Hepatocyte (in vitro differentiated cells): ENCODE data around the gene EXD3. TPM values are rescaled to one million over a fixed set of nuclear protein-coding genes. Genes with fewer than 3 reads are reported as not detected.
"Not testable (repeated sequence)": the region's sequence is repeated elsewhere in the genome, so short reads cannot be mapped to it uniquely, and the experiment has no call there.

ENCODE experiments used
- DNase-seq: peaks from one replicate; pipeline ENCODE4 v3.0.0-alpha.2; 2016; ENCODE audit warnings: low spot score
- H2AFZ ChIP-seq: fragments of 200-600 bp; sonication (generic); 2 replicates; pipeline ENCODE4 v1.6.0; 2016; ENCODE audit warnings: antibody characterized with exemption, mild to moderate bottlenecking
- H3K27ac ChIP-seq: fragments of 200-600 bp; sonication (generic); 2 replicates; pipeline ENCODE4 v1.5.1; 2016; ENCODE audit warnings: mild to moderate bottlenecking
- H3K27me3 ChIP-seq: fragments of 200-600 bp; sonication (generic); 2 replicates; pipeline ENCODE4 v1.6.1; 2016
- H3K36me3 ChIP-seq: fragments of 200-600 bp; sonication (generic); replicated peaks from 2 replicates; pipeline ENCODE4 v1.5.1; 2016; ENCODE audit warnings: low read depth; ENCODE audit not compliant: insufficient read depth
- H3K4me1 ChIP-seq: fragments of 200-600 bp; sonication (generic); 2 replicates; pipeline ENCODE4 v1.5.1; 2016; ENCODE audit warnings: mild to moderate bottlenecking, moderate library complexity; ENCODE audit not compliant: insufficient read depth
- H3K4me2 ChIP-seq: fragments of 200-600 bp; sonication (generic); 2 replicates; pipeline ENCODE4 v1.6.0; 2016
- H3K4me3 ChIP-seq: fragments of 200-600 bp; sonication (generic); 2 replicates; pipeline ENCODE4 v1.5.1; 2016; ENCODE audit warnings: mild to moderate bottlenecking
- H3K79me2 ChIP-seq: fragments of 200-600 bp; sonication (generic); 2 replicates; pipeline ENCODE4 v1.6.0; 2017; ENCODE audit warnings: mild to moderate bottlenecking
- H3K9me2 ChIP-seq: fragments of 200-600 bp; sonication (generic); replicated peaks from 2 replicates; pipeline ENCODE4 v1.6.0; 2017; ENCODE audit warnings: mild to moderate bottlenecking; ENCODE audit not compliant: insufficient read depth
- H3K9me3 ChIP-seq: fragments of 200-600 bp; sonication (generic); 2 replicates; pipeline ENCODE4 v1.5.1; 2016; ENCODE audit warnings: low read depth, mild to moderate bottlenecking
- H4K20me1 ChIP-seq: fragments of 200-600 bp; sonication (generic); 2 replicates; pipeline ENCODE4 v1.6.0; 2016; ENCODE audit warnings: mild to moderate bottlenecking; ENCODE audit not compliant: insufficient read depth, poor library complexity, severe bottlenecking
- EZH2 ChIP-seq: fragments of 200-600 bp; sonication (generic); IDR thresholded peaks from 2 replicates; pipeline ENCODE4 v1.6.1; 2016; ENCODE audit warnings: antibody characterized with exemption, mild to moderate bottlenecking, borderline replicate concordance
- EZH2phosphoT487 ChIP-seq: fragments of 200-600 bp; sonication (generic); IDR thresholded peaks from one replicate; pipeline ENCODE4 v1.6.1; 2018; ENCODE audit warnings: antibody characterized with exemption, mild to moderate bottlenecking, low read depth, moderate library complexity; ENCODE audit not compliant: unreplicated experiment, severe bottlenecking
- WGBS: methylation state at CpG from one replicate; pipeline ENCODE4 v1.1.6; 2016; ENCODE audit warnings: low lambda C conversion rate; ENCODE audit errors: missing lambda C conversion rate; 5-methylcytosine and 5-hydroxymethylcytosine counted together
- polyA plus RNA-seq: library from polyadenylated mRNA; unstranded; fragments of >200 nt; fragmentation: Nextera tagmentation; extraction: Ambion mirVana; gene quantifications from 2 replicates; pipeline ENCODE4 v1.2.1, GENCODE V29; 2016
- total RNA-seq: library from RNA; depleted of rRNA; stranded (reverse); fragments of >200 nt; gene quantifications from 2 replicates; pipeline ENCODE4 v1.2.3, GENCODE V29; 2014
- TF ChIP-seq, protein P1 (sequence below): fragments of 200-600 bp; sonication (generic); IDR thresholded peaks from 2 replicates; pipeline ENCODE4 v1.5.1; 2016; ENCODE audit warnings: antibody characterized with exemption, mild to moderate bottlenecking; ENCODE audit not compliant: poor library complexity

The EXD3 gene
- total and polyA plus RNA-seq, 2 experiments from 2014 or later: 11.8 to 21.6 TPM

DNA sequence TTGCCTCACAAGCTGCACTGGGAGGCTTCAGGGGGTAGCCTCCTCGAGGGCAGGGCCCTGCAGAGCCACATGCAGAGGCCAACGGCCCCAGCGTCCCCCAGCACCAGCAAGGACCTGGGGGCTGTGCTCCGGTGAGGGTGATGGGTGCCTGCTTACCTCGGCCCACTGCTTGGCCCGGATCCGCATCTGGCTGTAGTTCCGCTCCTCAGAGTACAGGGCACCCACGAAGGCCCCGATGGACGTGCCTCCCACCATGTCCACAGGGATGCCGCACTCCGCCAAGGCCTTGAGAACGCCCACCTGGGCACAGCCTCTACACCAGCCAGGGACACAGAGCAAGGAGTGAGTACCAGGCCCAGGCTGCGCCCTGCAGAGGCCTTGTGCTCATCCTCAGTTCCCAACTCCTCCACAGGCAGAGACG lies 44.2 kb upstream of the EXD3 start:
- Histone ChIP-seq H3K27ac (no peak overlapping the region), H3K79me2 (no peaks in the 10 kb centered on the region), H4K20me1 (no peaks in the 10 kb centered on the region), H3K4me3 (no peak overlapping the region), H3K4me2 (no peak overlapping the region), H3K36me3 (no peaks in the 10 kb centered on the region), H2AFZ (no peak overlapping the region), H3K4me1 (no peaks in the 10 kb centered on the region), H3K27me3 (no peaks in the 10 kb centered on the region), H3K9me3 (no peaks in the 10 kb centered on the region), H3K9me2 (no peaks in the 10 kb centered on the region)
- no peak for DNase-seq
- WGBS: 93% methylated on average over 16 of the region's 16 CpGs
- TF ChIP-seq, protein P1, sequence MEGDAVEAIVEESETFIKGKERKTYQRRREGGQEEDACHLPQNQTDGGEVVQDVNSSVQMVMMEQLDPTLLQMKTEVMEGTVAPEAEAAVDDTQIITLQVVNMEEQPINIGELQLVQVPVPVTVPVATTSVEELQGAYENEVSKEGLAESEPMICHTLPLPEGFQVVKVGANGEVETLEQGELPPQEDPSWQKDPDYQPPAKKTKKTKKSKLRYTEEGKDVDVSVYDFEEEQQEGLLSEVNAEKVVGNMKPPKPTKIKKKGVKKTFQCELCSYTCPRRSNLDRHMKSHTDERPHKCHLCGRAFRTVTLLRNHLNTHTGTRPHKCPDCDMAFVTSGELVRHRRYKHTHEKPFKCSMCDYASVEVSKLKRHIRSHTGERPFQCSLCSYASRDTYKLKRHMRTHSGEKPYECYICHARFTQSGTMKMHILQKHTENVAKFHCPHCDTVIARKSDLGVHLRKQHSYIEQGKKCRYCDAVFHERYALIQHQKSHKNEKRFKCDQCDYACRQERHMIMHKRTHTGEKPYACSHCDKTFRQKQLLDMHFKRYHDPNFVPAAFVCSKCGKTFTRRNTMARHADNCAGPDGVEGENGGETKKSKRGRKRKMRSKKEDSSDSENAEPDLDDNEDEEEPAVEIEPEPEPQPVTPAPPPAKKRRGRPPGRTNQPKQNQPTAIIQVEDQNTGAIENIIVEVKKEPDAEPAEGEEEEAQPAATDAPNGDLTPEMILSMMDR: no peak
- TF ChIP-seq EZH2phosphoT487: no peak
- no peak for TF ChIP-seq EZH2

DNA sequence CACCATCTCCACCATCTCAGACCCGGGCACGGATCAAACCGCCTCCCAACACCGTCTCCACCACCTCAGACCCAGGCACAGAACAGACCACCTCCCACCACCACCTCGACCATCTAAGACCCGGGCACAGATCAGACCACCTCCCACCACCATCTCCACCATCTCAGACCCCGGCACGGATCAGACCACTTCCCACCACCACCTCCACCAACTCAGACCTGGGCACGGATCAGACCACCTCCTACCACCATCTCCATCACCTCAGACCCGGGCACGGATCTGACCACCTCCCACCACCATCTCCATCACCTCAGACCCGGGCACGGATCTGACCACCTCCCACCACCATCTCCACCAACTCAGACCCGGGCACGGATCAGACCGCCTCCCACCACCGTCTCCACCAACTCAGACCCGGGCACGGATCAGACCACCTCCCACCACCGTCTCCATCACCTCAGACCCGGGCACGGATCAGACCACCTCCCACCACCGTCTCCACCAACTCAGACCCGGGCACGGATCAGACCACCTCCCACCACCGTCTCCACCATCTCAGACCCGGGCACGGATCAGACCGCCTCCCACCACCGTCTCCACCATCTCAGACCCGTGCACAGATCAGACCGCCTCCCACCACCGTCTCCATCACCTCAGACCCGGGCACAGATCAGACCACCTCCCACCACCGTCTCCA lies 43.6 kb upstream of the EXD3 start:
- not testable (repeated sequence) for H3K4me2 ChIP-seq, H3K9me2 ChIP-seq, H3K79me2 ChIP-seq, H3K4me1 ChIP-seq, H3K27me3 ChIP-seq, H3K27ac ChIP-seq, H3K9me3 ChIP-seq, H3K36me3 ChIP-seq, H4K20me1 ChIP-seq, H3K4me3 ChIP-seq, H2AFZ ChIP-seq, DNase-seq
- WGBS: 97% methylated on average over 15 of the region's 35 CpGs

DNA sequence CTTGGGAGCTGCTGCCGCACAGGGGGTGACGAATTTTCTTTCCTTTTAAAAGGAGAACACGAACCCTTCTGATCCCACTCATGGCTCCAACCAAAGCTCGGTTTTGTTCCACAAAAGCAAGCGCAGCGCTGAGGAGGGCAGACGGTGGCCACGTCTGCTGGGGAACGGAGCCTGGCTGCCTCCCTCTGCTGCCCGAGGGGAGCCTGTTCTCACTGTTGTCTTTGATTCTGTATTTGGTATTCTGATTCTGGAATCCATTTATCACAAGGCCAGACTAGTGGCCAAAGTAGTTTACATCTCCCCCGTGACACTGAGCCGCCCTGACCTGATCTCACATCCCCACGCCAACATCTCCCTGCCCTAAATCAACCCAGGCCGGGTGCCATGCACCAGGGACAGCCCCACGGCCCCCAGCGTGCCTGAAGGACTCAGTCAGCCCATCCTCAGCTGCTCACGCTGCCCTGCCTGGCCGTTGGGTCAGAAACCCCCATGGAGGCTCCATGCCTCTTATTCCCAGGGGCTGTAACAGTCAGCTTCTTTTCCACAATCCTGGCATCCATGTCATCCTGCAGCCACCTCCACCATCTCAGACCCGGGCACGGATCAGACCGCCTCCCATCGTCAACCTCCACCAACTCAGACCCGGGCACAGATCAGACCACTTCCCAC lies 42.9 kb upstream of the EXD3 start:
- Histone ChIP-seq H2AFZ (no peak overlapping the region), H3K4me1 (no peaks in the 10 kb centered on the region), H3K9me2 (no peaks in the 10 kb centered on the region), H3K4me2 (no peak overlapping the region), H3K79me2 (no peaks in the 10 kb centered on the region), H3K9me3 (no peaks in the 10 kb centered on the region), H3K27ac (no peak overlapping the region), H3K4me3 (no peak overlapping the region), H4K20me1 (no peaks in the 10 kb centered on the region), H3K36me3 (no peaks in the 10 kb centered on the region), H3K27me3 (no peaks in the 10 kb centered on the region)
- DNase-seq: no peak
- WGBS: 91% methylated on average over 23 of the region's 23 CpGs
- TF ChIP-seq EZH2phosphoT487: no peak
- TF ChIP-seq, protein P1: no peak
- TF ChIP-seq EZH2: no peak

DNA sequence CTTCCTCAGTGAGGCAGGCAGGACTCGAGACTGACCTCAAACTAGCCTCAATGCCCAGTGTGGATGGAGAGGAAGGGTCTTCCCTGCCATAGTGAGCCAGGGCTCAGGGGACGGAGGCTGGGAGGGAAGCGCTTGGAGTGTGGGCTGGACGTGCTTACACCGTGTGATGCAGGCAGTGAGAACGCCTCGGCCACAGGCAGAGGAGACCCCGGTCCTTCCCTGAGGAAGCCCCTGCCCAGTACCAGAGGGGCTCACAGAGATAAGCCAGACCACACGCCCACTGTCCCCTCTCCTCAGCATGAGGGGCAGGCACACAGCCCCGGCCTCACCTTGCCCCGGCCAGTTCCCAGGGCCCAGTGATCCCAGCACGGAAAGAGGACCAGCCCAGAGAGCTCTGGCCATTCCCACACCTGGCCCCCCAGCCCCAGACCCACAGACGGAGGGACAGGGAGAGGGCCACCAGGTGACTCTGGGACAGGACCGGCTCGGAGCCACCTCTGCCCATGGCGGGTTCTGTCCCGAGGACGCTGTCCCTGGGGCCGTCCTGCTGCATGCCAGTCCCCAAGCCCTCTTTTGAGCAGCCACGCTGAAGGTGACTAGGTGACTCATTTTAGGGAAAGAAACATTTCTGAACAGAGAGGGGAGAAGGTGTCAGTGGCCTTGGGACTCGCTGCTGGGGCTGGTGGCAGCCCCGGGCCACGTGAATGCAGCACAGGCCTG lies 42.2 kb upstream of the EXD3 start:
- H3K27ac ChIP-seq: no peak overlapping the region
- DNase-seq: no peak
- WGBS: 93% methylated on average over 23 of the region's 23 CpGs
- H2AFZ ChIP-seq: no peak overlapping the region
- no peak overlapping the region for H3K4me2 ChIP-seq
- no peaks in the 10 kb centered on the region for H4K20me1 ChIP-seq
- H3K36me3 ChIP-seq: no peaks in the 10 kb centered on the region
- no peaks in the 10 kb centered on the region for H3K9me3 ChIP-seq
- H3K9me2 ChIP-seq: no peaks in the 10 kb centered on the region
- no peaks in the 10 kb centered on the region for H3K27me3 ChIP-seq
- no peaks in the 10 kb centered on the region for H3K79me2 ChIP-seq
- TF ChIP-seq, protein P1: no peak
- TF ChIP-seq EZH2: no peak
- no peak for TF ChIP-seq EZH2phosphoT487
- no peak overlapping the region for H3K4me3 ChIP-seq
- H3K4me1 ChIP-seq: no peaks in the 10 kb centered on the region
